ENCODE measurements around the gene ATAD3A.
A peak's percentile ranks its signal among the peaks of the same experiment; 100 is the strongest.

Gene ATAD3A

GRCh38 chr1:1558591-1558990 is 46.6 kb downstream of the ATAD3A start:
- DNase-seq, result no peak

- DNase-seq, result no peak
Observed at GRCh38 chr1:1559066-1559465, 47.1 kb downstream of the ATAD3A start.

GRCh38 chr1:1560178-1560577 is 48.2 kb downstream of the ATAD3A start:
- no peak for DNase-seq

GRCh38 chr1:1561801-1562470 is 50.0 kb downstream of the ATAD3A start:
- no peak for DNase-seq

GRCh38 chr1:1562556-1563195 is 50.7 kb downstream of the ATAD3A start:
- no peak for DNase-seq

- no peak for DNase-seq
Observed at GRCh38 chr1:1563688-1564087, 51.7 kb downstream of the ATAD3A start.

GRCh38 chr1:1564268-1564667 is 52.3 kb downstream of the ATAD3A start:
- DNase-seq, result no peak

DNA sequence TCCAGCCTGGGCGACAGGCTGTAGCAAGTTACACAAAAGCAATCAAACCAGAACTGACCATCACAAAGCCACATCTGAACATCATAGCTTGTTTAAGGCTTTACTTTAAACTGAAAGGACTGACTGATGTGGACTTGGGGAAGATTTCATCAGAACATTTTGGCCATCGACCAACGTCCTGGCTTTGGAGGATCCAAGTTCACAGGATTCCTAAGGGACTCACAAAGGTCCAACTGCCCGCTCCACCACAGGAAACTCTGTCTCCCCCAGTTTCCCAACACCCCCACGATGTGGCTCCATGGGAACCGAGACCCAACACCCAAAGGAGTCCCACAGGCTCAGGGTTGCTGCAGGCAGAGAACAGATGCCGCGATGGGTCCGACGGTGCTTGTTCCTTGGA is 53.4 kb downstream of the ATAD3A start:
- DNase-seq, result no peak

- DNase-seq, result no peak
Observed at GRCh38 chr1:1567152-1567875, 55.4 kb downstream of the ATAD3A start.

GRCh38 chr1:1567891-1568291 is 55.9 kb downstream of the ATAD3A start:
- DNase-seq, result no peak

DNA sequence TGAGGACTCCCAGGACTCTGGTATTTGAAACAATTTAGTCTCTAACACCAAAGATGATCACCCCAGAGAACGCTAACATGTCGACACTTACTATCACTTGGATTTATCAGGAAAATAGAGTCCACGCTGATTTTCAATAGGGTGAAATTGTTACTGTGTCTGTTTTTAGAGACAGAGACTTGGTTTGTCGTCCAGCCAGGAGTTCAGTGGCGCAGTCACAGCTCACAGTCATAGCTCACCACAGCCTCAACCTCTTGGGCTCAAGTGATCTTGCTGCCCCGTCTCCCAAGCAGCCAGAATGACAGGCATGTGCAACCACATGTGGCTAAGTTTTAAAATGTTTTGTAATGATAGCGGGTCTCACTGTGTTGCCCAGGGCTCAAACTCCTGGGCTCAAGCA is 57.4 kb downstream of the ATAD3A start:
- DNase-seq, result no peak

GRCh38 chr1:1573843-1574720 is 62.1 kb downstream of the ATAD3A start:
- peak; percentile 81 for DNase-seq

DNA sequence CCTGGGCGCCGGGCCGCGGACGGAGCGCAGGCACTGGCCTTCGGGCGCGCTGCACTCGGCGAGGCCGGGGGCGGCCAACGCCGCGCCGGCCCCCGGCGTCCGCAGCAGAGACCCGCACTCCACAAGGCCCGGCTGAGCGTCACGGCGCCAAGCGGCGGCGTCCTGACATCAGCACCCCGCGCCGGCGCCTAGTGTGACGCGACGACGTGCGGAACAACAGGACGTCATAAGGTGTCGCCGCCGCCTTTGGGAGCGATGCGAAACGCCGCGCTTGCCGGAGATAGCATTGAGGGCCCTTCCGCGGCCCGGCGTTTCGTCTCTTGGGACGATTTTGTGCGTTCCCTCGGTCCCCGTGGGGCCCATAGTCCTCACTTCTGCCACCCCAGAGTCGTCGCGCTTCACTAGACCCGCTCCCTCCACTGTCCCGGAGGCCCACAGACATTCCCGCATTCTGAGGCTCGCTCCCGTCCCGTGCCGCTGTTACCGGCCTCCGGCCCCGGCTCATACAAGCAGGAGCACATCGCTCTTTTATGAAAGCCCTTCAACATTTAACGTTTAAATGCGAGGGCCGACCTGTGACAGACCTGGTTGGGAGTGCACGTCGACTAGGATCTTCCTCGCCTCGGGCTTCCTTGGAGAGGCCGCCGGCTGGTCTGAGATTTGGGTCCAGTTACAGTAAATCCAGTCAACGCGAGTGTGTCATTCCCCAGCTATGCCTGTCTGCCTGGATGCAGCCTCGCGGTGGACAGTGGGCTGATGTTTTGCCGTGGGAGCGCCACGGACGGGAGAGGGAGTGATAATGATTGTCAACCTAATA is 63.0 kb downstream of the ATAD3A start, which contains the start of gene SSU72:
Gene SSU72, minus strand, starts transcription at position 143 of the 817 bp plus-strand sequence. CDS start 306 bp downstream, outside the sequence.
- DNase-seq, result peak; percentile 92

GRCh38 chr1:1577367-1578011 is 65.5 kb downstream of the ATAD3A start:
- DNase-seq, result no peak

DNA sequence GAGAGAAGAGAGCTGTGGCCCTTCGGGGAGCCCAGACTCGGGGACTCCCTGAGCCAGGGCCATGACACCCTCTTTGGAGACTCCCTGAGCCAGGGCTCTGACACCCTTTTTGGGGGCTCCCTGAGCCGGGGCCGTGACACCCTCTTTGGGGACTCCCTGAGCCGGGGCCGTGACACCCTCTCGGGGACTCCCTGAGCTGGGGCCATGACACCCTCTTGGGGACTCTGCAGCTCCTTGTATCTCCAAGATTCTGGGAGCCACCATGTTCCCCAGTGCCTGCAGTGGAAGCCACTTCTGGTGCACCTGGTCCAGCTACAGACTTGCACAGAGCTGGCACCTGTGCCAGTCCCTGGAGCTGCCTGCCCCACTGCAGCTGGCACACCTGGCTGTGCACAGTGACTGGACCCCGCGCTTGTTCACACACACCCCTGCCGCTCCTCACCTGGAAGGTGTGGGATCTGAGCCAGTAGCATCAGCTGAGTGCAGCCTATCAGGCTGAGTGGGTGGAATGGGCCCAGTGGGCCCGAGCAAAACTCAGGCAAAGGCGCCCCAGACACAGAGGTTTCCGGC is 66.5 kb downstream of the ATAD3A start:
- DNase-seq, result no peak

GRCh38 chr1:1582585-1583346 is 70.8 kb downstream of the ATAD3A start:
- no peak for DNase-seq

GRCh38 chr1:1583347-1584010 is 71.5 kb downstream of the ATAD3A start:
- no peak for DNase-seq
